HEK293 (cell line): ENCODE results near the gene ZFYVE21.

ENCODE experiments used
- CTCF ChIA-PET: fragments of 350-600 bp; formaldehyde crosslinking; extraction: SDS; loops from one replicate; lab custom pipeline; 2021; ENCODE audit warnings: antibody characterized with exemption; lab: Yijun Ruan, JAX
- POLR2A ChIA-PET: fragments of 300-600 bp; formaldehyde crosslinking; extraction: SDS; loops from one replicate; lab custom pipeline; 2020; ENCODE audit warnings: antibody characterized with exemption, inconsistent platforms; lab: Yijun Ruan, JAX
- H3K27ac ChIP-seq: fragments of 200-500 bp; sonication (Bioruptor generic); 2 replicates; pipeline ENCODE4 v1.5.1; 2014; ENCODE audit warnings: low read depth, low read length, control low read depth, inconsistent platforms; ENCODE audit errors: extremely low read depth
- H3K36me3 ChIP-seq, 2 experiments: fragments of 200-500 bp in 1 of 2; sonication (Bioruptor generic) in 1 of 2; 1 replicate in 1 of 2; 2 replicates in 1 of 2; pipeline ENCODE4 v1.5.1; 2014 to 2017; ENCODE audit warnings: inconsistent platforms in 2 of 2, low read length in 2 of 2; ENCODE audit not compliant: control insufficient read depth in 2 of 2, insufficient read depth in 1 of 2
- H3K4me1 ChIP-seq: fragments of 200-500 bp; sonication (Bioruptor generic); 2 replicates; pipeline ENCODE4 v1.5.1; 2014; ENCODE audit warnings: mild to moderate bottlenecking, low read length, inconsistent platforms; ENCODE audit not compliant: control insufficient read depth, insufficient read depth
- H3K4me3 ChIP-seq: 2 replicates; pipeline ENCODE4 v1.5.1; 2011; ENCODE audit warnings: low read depth, mild to moderate bottlenecking, control low read depth, low read length, moderate library complexity
- H3K9me3 ChIP-seq: fragments of 200-500 bp; sonication (Bioruptor generic); 2 replicates; pipeline ENCODE4 v1.5.1; 2014; ENCODE audit warnings: low read depth, low read length, inconsistent platforms; ENCODE audit not compliant: control insufficient read depth, insufficient read depth
- BCL11B ChIP-seq: fragments of 450-650 bp; formaldehyde crosslinking; IDR thresholded peaks from 2 replicates; pipeline ENCODE4 v1.5.1; 2016; ENCODE audit warnings: low read depth, missing biosample characterization, missing genetic modification characterization
- GLIS2 ChIP-seq: fragments of 450-650 bp; formaldehyde crosslinking; IDR thresholded peaks from 2 replicates; pipeline ENCODE4 v1.5.1; 2016; ENCODE audit warnings: missing biosample characterization, missing genetic modification characterization
- IKZF3 ChIP-seq: fragments of 450-650 bp; IDR thresholded peaks from 2 replicates; pipeline ENCODE4 v1.5.0; 2018; ENCODE audit warnings: missing biosample characterization, mild to moderate bottlenecking, missing genetic modification characterization, moderate library complexity
- ZEB2 ChIP-seq: fragments of 450-650 bp; formaldehyde crosslinking; IDR thresholded peaks from 2 replicates; pipeline ENCODE4 v1.5.1; 2016; ENCODE audit warnings: missing biosample characterization, missing genetic modification characterization
- ZNF132 ChIP-seq: fragments of 450-650 bp; formaldehyde crosslinking; IDR thresholded peaks from 2 replicates; pipeline ENCODE4 v1.5.1; 2017; ENCODE audit warnings: missing biosample characterization, missing genetic modification characterization, borderline replicate concordance
- ZNF214 ChIP-seq: fragments of 450-650 bp; formaldehyde crosslinking; IDR thresholded peaks from 2 replicates; pipeline ENCODE4 v1.5.1; 2017; ENCODE audit warnings: missing biosample characterization, mild to moderate bottlenecking, missing genetic modification characterization, borderline replicate concordance
- ZNF311 ChIP-seq: fragments of 450-650 bp; formaldehyde crosslinking; IDR thresholded peaks from 2 replicates; pipeline ENCODE4 v1.5.1; 2017; ENCODE audit warnings: missing biosample characterization, missing genetic modification characterization, borderline replicate concordance
- ZNF324 ChIP-seq: fragments of 450-650 bp; formaldehyde crosslinking; IDR thresholded peaks from 2 replicates; pipeline ENCODE4 v1.5.1; 2016; ENCODE audit warnings: missing biosample characterization, missing genetic modification characterization
- ZNF423 ChIP-seq: fragments of 450-650 bp; formaldehyde crosslinking; IDR thresholded peaks from 2 replicates; pipeline ENCODE4 v1.5.1; 2016; ENCODE audit warnings: missing biosample characterization, missing genetic modification characterization
- ZNF426 ChIP-seq: fragments of 450-650 bp; formaldehyde crosslinking; IDR thresholded peaks from 2 replicates; pipeline ENCODE4 v1.5.1; 2017; ENCODE audit warnings: missing biosample characterization, missing genetic modification characterization, mild to moderate bottlenecking, inconsistent platforms, moderate library complexity
- ZNF544 ChIP-seq: fragments of 450-650 bp; formaldehyde crosslinking; IDR thresholded peaks from 2 replicates; pipeline ENCODE4 v1.5.0; 2017; ENCODE audit warnings: missing biosample characterization, missing genetic modification characterization
- ZNF610 ChIP-seq: fragments of 450-650 bp; formaldehyde crosslinking; IDR thresholded peaks from 2 replicates; pipeline ENCODE4 v1.5.1; 2016; ENCODE audit warnings: missing biosample characterization, missing genetic modification characterization, borderline replicate concordance
- ZNF747 ChIP-seq: fragments of 450-650 bp; formaldehyde crosslinking; IDR thresholded peaks from 2 replicates; pipeline ENCODE4 v1.5.1; 2016; ENCODE audit warnings: missing biosample characterization, missing genetic modification characterization
- ZSCAN23 ChIP-seq: fragments of 450-650 bp; formaldehyde crosslinking; IDR thresholded peaks from 2 replicates; pipeline ENCODE4 v1.5.1; 2016; ENCODE audit warnings: missing biosample characterization, missing genetic modification characterization
- TF ChIP-seq, protein P1 (sequence below): fragments of 450-650 bp; formaldehyde crosslinking; IDR thresholded peaks from 2 replicates; pipeline ENCODE4 v1.5.1; 2016; ENCODE audit warnings: missing biosample characterization, missing genetic modification characterization
- TF ChIP-seq, protein P2 (sequence below): fragments of 450-650 bp; IDR thresholded peaks from 2 replicates; pipeline ENCODE4 v1.5.1; 2018; ENCODE audit warnings: missing biosample characterization, mild to moderate bottlenecking, missing genetic modification characterization
- TF ChIP-seq, protein P3 (sequence below): fragments of 450-650 bp; formaldehyde crosslinking; IDR thresholded peaks from 2 replicates; pipeline ENCODE4 v1.5.1; 2016; ENCODE audit warnings: missing biosample characterization, missing genetic modification characterization
- TF ChIP-seq, protein P4 (sequence below): fragments of 450-650 bp; formaldehyde crosslinking; optimal IDR thresholded peaks from 2 replicates; pipeline ENCODE3; 2016; ENCODE audit warnings: missing biosample characterization, mild to moderate bottlenecking, missing genetic modification characterization
- TF ChIP-seq, protein P5 (sequence below): fragments of 450-650 bp; formaldehyde crosslinking; IDR thresholded peaks from 2 replicates; pipeline ENCODE4 v1.5.1; 2017; ENCODE audit warnings: missing biosample characterization, missing genetic modification characterization

ZFYVE21 gene

DNA sequence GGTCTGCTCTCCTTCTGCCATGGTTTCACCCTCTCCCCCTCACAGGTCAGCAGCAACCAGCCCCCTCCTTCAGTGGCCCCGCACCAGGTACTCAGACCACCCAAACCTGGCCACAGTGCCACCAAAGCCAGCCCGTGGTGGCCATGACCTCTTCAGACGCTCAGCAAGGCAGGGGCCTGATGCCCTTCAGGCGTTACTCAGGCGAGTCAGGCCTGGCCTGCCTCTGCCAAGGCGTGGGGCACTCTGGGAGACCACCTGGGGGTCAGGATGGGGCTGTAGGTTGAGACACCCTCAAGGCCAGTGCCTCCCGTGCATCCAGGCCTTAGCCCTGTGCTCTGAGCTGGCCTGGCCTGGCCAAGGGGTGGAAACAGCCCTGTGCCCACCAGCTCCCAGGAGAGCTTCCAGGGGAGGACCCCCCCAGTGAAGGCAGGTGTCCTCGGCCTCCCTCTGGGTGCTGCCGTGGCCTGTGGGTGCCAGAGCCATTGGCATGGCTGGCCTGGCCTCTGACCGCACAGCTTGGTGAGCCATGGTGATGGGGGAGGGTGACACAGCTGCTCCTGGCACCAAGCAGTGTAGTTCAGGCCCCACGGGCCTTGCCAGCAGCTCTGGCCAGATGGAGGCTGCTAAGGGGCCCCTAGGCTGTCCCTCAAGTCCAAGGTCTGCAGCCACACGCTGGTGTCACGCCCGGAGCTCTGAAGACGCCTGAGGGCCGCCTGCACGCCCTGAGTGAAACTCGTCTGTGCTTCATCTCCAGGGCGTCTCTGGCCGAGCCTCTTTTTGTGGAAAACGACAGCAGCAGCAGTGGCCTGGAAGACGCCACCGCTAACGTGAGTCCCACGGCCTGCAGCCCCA is 15.5 kb upstream of the ZFYVE21 start (continued):
- TF ChIP-seq ZNF423 (tag by site-specific recombination) (no peak), ZNF610 (no peak), BCL11B (tag by site-specific recombination) (0 out of 2 replicates have a peak, but pooled peaks have one; percentile 13), ZNF426 (tag by site-specific recombination) (no peak), ZSCAN23 (no peak), ZNF214 (no peak), GLIS2 (tag by site-specific recombination) (peak; percentile 88)
- TF ChIP-seq, protein P1, sequence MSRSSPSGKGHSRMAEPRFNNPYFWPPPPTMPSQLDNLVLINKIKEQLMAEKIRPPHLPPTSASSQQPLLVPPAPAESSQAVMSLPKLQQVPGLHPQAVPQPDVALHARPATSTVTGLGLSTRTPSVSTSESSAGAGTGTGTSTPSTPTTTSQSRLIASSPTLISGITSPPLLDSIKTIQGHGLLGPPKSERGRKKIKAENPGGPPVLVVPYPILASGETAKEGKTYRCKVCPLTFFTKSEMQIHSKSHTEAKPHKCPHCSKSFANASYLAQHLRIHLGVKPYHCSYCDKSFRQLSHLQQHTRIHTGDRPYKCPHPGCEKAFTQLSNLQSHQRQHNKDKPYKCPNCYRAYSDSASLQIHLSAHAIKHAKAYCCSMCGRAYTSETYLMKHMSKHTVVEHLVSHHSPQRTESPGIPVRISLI (tag by site-specific recombination) = no peak
- TF ChIP-seq, protein P2, sequence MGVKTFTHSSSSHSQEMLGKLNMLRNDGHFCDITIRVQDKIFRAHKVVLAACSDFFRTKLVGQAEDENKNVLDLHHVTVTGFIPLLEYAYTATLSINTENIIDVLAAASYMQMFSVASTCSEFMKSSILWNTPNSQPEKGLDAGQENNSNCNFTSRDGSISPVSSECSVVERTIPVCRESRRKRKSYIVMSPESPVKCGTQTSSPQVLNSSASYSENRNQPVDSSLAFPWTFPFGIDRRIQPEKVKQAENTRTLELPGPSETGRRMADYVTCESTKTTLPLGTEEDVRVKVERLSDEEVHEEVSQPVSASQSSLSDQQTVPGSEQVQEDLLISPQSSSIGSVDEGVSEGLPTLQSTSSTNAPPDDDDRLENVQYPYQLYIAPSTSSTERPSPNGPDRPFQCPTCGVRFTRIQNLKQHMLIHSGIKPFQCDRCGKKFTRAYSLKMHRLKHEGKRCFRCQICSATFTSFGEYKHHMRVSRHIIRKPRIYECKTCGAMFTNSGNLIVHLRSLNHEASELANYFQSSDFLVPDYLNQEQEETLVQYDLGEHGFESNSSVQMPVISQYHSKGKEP = no peak

DNA sequence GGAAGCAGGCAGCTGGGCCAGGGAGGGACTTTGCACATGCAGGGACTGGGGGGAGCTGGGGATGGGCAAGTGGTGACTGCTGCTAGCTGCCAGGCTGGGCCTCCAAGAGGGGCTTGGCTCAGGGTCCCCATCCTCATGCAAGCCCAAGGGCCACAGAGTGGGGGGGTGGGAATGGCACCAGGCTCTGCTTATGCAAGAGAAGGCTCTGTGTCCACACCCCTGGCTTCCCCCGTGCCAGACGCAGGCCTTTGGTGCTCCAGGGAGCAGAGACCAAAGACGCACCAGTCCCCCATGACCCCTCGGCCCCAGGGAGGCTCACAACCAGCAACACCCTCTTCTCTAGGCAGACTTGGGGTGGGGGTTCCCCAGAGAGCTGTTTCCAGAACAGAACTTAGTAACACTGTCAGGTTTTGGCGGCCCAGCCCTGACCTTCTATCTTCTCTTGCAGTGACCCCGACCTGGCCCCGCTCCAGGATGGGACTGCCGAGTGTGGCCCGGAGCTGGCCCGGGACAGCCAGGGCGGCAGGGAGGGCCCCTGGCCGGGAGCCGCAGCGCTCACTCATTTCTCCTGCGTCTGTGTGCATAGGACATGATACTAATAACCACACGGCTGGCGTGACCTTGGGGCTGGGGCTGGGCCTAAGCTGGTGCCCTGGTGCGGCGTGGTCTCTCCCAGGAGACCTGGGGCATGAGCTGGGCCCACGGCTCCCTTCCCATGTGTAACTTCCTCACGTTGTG is 14.7 kb upstream of the ZFYVE21 start:
- CTCF ChIA-PET = no interaction called here
- POLR2A ChIA-PET = interaction anchor here (6.4 kb wide), 1 partner anchor 14 kb away, joined by 31 read pairs; the partner anchor contains the start of genes XRCC3 and ZFYVE21
- Histone ChIP-seq H3K36me3 (peaks cover 0 to 85% of the 10 kb centered on the region in 2 experiments; a peak in 2 of 3 replicates), H3K4me3 (no peak overlapping the region), H3K27ac (no peak overlapping the region), H3K4me1 (peaks cover 11% of the 10 kb centered on the region), H3K9me3 (no peaks in the 10 kb centered on the region)
- TF ChIP-seq ZNF747 (tag by site-specific recombination) (no peak), IKZF3 (no peak)
- TF ChIP-seq, protein P3, sequence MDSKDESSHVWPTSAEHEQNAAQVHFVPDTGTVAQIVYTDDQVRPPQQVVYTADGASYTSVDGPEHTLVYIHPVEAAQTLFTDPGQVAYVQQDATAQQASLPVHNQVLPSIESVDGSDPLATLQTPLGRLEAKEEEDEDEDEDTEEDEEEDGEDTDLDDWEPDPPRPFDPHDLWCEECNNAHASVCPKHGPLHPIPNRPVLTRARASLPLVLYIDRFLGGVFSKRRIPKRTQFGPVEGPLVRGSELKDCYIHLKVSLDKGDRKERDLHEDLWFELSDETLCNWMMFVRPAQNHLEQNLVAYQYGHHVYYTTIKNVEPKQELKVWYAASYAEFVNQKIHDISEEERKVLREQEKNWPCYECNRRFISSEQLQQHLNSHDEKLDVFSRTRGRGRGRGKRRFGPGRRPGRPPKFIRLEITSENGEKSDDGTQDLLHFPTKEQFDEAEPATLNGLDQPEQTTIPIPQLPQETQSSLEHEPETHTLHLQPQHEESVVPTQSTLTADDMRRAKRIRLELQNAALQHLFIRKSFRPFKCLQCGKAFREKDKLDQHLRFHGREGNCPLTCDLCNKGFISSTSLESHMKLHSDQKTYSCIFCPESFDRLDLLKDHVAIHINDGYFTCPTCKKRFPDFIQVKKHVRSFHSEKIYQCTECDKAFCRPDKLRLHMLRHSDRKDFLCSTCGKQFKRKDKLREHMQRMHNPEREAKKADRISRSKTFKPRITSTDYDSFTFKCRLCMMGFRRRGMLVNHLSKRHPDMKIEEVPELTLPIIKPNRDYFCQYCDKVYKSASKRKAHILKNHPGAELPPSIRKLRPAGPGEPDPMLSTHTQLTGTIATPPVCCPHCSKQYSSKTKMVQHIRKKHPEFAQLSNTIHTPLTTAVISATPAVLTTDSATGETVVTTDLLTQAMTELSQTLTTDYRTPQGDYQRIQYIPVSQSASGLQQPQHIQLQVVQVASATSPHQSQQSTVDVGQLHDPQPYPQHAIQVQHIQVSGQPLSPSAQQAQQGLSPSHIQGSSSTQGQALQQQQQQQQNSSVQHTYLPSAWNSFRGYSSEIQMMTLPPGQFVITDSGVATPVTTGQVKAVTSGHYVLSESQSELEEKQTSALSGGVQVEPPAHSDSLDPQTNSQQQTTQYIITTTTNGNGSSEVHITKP (tag by site-specific recombination) = peak; percentile 85

DNA sequence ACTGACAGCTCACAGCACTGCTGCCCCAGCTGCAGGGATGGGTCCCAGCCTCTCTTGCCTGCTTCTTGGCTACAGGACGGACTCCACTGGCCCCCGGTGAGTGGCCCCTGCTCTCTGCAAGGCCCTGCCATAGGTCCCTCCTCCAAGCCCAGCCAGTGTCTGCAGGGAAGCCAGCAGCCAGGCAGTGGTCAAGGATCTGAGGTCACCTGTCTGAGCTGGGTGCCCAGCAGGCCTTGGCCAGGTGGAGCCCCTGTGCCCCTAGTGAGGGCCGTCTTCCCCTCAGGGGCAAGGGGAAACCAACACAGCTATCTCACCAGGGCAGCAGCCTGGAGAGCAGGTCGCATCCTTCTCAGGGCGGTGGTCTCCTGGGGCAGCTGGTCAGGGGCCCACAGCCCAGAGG is 13.5 kb upstream of the ZFYVE21 start:
- Histone ChIP-seq H3K27ac (peak overlapping the region; percentile 31; the same call in 1 of the 2 replicates), H3K4me1 (no peaks in the 10 kb centered on the region; the same call in 1 of the 2 replicates), H3K9me3 (no peaks in the 10 kb centered on the region), H3K36me3 (peaks cover 0 to 95% of the 10 kb centered on the region in 2 experiments; a peak in 2 of 3 replicates), H3K4me3 (no peak overlapping the region)
- ChIA-PET CTCF (no interaction called here), POLR2A (interaction anchor here (6.4 kb wide), 1 partner anchor 13 kb away, joined by 31 read pairs; the partner anchor contains the start of genes XRCC3 and ZFYVE21)
- TF ChIP-seq ZNF132 (no peak), ZNF324 (no peak), ZNF544 (no peak), ZNF311 (tag by site-specific recombination) (no peak), ZEB2 (tag by site-specific recombination) (no peak)
- TF ChIP-seq, protein P4, sequence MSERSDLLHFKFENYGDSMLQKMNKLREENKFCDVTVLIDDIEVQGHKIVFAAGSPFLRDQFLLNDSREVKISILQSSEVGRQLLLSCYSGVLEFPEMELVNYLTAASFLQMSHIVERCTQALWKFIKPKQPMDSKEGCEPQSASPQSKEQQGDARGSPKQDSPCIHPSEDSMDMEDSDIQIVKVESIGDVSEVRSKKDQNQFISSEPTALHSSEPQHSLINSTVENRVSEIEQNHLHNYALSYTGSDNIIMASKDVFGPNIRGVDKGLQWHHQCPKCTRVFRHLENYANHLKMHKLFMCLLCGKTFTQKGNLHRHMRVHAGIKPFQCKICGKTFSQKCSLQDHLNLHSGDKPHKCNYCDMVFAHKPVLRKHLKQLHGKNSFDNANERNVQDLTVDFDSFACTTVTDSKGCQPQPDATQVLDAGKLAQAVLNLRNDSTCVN (tag by site-specific recombination) = no peak
- TF ChIP-seq, protein P5, sequence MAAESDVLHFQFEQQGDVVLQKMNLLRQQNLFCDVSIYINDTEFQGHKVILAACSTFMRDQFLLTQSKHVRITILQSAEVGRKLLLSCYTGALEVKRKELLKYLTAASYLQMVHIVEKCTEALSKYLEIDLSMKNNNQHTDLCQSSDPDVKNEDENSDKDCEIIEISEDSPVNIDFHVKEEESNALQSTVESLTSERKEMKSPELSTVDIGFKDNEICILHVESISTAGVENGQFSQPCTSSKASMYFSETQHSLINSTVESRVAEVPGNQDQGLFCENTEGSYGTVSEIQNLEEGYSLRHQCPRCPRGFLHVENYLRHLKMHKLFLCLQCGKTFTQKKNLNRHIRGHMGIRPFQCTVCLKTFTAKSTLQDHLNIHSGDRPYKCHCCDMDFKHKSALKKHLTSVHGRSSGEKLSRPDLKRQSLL = no peak
